NCI-H2196 (cell line): ENCODE results near the gene ADGRA1.
"Not testable (repeated sequence)": the region's sequence is repeated elsewhere in the genome, so short reads cannot be mapped to it uniquely, and the experiment has no call there.

ENCODE experiments used
- DNase-seq: peaks from one replicate; lab custom pipeline; 2025; ENCODE audit not compliant: unreplicated experiment; lab: John Stamatoyannopoulos, UW

Gene ADGRA1

DNA sequence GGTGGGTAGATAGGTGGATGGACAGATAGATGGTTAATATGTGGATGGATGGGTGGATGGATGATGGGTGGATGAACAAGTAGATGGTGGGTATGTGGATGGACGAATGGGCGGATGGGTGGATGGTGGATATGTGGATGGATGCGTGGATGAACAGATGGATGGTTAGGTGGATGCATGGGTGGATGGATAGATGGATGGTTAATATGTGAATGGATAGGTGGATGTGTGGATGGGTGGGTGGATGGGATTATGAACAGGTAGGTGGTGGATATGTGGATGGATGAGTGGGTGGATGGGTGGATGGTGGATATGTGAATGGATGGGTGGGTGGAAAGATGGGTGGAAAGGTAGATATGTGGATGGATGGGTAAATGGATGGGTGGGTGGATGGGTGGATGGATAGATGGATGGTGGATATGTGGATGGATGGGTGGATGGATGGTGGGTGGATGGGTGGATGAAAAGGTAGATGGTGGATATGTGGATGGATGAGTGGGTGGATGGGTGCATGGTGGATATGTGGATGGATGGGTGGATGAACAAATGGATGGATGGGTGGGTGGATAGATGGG lies 87.1 kb downstream of the ADGRA1 start:
- DNase-seq: no peak

DNA sequence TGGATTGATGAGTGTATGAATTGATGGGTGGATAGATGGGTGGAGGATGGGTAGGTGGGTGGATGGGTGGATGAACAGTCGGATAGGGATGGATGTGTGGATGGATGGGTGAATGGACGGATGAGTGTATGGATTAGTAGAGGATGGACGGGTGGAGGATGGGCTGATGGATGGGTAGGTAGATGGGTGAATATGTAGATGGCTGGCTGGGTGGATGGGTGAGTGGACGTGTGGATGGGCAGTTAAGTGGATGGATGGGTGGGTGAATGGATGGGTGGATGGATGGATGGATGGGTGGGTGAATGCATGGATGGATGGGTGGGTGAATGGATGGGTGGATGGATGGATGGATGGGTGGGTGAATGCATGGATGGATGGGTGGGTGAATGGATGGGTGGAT lies 87.9 kb downstream of the ADGRA1 start:
- DNase-seq: not testable (repeated sequence)

DNA sequence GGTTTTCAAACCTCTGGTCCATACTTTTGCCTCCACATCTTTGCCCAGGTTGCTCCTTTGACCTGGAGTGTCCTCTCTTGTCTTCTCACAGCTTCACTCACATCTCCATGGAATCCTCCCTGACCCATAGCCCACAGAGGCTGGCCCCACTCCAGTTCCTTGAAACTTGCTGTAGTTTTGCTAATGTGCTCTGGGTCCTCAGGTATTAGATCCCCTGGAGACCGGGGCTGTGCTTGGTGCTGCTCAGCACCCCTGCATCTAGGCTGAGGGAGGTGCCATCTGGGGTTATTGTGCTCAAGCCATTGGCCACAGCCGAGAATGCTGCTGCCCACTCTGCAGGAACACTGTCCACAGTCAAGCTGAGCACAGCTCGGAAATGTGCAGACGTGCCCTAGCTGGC lies 88.8 kb downstream of the ADGRA1 start:
- DNase-seq: no peak

DNA sequence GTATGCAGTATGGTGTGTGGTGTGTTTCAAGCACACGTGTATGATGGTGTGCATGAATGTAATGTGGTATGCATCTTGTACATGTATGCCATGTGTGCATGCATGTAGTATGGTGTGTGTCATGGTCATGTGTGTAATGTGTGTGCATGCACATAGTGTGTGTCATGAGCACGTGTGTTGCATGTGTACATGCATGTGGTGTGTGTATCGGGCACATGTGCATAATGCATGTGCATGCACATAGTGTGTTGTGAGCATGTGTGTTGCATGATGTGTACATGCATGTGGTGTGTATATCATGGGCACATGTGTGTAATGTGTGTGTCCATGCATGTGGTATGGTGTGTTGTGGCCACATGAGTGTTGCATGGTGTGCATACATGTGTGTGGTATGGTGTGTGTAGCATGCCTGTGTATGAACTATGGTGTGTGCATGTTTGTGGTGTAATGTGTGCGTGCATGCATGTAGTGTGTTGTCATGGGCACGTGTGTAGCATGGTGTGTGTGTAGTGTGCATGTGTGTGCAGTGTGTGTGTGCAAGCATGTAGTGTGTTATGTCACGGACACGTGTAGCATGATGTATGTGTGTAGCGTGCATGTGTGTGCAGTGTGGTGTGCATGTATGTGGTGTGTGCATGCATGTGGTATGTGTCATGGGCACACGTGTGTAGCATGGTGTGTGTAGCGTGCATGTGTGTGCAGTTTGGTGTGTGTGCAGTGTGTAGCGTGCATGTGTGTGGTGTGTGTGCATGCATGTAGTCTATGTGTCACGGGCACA lies 89.8 kb downstream of the ADGRA1 start:
- no peak for DNase-seq

DNA sequence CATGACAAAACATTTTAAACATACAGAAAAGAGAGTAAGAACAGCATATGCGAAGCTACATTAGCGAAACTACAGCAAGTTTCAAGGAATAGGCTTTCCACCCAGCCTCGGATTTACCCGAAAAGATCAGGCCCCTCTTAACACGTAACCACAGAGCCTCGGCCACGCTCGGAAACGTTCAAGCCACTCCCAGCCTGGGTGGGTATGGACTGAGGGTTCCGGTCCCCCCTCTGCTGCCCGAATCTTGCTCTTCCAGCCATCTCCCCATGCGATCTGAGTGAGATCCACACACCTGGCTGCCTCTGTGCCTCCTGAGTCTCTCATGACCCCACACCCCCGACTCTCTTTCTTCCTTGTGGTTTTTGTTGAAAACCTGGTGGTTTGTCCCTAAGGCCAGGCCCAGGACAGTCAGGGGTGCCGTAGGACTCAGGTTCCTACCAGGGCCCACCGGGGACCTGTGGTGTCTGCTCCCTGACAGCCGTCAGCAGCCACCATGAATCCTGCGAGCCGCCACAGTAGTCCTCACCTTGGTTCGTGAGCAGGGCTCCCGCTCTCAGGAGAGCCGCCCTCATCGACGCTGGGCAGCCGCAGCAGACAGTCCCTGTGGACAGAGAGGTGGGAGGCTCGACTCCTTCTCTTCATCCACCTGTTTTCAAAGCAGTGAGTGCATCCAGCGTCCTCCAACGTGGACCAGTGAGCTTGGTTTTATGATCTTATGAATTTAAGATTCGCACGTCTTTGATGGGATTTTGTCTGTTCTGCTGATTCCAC lies 90.8 kb downstream of the ADGRA1 start:
- no peak for DNase-seq

DNA sequence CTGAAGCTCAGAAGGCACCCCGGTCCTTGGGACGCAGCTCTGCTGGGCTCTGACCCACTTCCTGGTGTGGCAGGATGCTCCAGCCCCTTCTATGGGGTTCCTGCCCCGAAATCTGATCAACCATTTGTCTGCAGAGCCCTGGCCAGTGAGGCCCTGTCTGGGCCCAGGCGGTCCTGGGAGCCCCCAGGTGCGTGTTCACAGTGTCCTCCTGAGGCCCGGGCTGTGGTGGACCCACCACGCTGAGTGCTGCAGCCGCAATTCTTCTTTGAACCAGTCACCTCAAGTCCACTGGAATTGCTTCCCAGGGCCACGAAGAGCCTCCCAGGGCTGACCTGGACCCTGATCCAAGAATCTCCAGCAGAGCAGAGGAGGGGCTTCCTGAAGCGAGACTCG lies 91.4 kb downstream of the ADGRA1 start:
- DNase-seq: no peak

DNA sequence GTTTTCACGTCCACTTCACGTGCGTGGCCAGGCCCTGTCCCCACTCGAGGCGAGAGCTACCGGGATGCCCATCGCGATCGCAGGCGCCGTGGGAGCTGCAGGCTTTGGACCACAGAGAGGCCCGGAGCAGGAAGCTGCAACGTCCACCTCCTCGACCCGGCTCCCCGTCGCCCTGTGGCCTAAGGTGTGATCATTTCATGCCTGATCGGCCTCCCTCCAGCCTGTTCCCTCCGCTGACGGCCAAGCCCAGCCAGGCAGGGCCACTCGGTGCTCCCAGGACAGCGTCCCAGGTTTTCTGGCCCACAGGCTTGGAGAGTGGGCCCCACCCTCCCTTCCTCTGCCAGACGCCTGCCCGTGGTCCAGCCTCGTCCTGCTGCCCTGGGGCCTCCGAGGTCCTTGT lies 91.9 kb downstream of the ADGRA1 start:
- DNase-seq: no peak

DNA sequence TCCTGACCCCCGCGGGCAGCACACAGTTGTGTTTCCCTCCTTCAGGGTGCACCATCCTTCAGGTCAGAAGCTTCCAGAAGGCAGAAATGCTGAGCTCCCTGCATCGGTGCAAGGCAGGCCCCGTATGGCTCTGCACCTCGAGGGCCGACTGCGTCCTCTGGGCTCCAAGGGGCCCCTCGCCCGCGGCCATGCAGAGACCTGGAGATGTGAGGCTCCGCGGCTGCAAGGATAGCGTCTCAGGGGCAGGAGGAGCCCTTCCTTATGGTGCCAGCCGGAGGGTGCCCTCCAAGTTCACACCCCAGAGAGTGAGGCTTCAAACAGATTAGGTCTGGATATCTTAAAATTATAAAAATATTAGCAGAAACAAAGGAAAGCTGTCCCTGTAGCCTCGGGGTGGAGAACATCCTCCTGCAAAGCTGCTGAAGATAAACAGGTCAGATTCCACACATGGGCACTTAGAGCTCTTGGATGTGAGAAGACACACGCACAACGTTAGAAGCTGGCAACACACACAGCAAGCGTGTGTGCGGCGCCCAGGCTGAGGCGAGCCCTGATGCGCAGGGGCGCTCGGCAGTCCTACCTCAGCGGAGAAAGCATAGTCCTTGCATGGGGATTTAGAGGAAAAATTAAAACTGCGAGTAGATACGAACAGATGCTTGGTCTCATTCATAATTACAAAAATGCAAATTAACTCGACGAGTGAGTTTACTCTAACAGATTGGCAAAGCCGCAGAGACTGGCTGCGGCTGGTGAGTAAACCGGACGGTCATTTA lies 92.7 kb downstream of the ADGRA1 start:
- DNase-seq: no peak

DNA sequence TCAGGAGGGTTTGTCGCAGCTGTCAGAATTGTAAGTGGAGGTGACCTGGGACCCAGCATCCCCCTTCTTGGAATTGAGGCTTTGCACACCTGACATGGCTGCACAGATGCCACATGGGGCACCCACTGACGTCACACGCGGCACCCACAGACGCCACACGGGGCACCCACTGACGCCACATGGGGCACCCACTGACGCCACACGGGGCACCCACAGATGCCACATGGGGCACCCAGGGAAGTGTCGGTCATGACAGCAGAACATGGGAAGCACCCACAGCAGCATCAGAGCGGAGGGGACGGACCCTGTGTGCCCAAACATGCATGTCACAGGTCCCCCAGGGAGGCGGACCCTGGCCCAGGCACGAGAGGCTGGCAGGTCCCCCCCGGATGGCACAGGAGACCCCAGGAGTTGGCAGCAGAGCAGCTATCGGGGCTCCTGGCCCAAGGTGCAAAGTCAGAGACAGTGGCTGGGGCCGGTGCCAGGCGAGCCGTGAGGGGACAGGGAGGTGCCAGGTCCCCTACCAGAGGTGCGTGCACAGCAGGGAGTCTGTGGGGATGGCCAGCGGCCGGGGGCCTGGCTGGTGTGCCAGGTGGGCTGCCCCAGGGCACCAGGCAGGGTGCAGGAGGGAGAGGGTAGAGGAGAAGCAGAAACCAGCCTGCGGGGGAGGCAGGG lies 93.4 kb downstream of the ADGRA1 start:
- no peak for DNase-seq
